Hematopoietic multipotent progenitor cell treated with erythropoietin and hydrocortisone succinate and interleukin-3 and kit ligand, for 4 days (in vitro differentiated cells): ENCODE results near the gene GPC5.
A peak's percentile ranks its signal among the peaks of the same experiment; 100 is the strongest.

Experiments
- DNase-seq: peaks from one replicate; pipeline ENCODE4 v3.0.0-alpha.2; 2015

GPC5 gene

DNA sequence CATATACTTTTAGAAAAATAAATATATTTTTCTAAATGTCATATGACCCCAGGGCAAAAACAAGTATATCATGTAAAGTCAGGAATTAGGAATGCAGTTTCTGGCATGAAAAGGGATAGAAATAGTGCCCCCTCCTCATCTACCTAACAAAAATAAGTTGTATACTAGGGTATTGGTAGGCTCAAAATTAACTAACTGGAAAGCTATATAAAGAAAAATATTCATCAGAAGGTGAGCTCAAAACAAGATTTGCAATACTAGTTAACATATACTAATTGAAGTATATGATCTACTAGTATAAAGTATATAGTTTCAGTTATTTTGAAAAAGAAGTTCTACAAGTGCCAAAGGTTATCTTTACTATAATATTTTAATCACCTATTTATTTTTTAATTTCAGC is 200.2 kb downstream of the GPC5 start:
- DNase-seq, result no peak

DNA sequence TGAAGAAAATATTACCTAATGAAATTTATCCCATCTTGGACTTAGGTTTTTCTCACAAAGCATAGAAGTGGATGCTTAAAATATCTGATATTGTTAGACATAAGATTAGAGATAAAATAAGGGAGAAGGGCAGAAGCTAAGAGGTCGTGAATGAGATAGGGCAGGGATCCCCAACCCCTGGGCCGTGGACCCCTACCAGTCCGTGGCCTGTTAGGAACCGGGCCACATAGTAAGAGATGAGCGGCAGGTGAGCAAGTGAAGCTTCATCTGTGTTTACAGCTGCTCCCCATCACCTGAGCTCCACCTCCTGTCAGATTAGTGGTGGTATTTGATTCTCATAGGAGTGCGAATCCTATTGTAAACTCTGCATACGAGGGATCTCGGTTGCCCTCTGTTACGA is 202.9 kb downstream of the GPC5 start:
- no peak for DNase-seq

DNA sequence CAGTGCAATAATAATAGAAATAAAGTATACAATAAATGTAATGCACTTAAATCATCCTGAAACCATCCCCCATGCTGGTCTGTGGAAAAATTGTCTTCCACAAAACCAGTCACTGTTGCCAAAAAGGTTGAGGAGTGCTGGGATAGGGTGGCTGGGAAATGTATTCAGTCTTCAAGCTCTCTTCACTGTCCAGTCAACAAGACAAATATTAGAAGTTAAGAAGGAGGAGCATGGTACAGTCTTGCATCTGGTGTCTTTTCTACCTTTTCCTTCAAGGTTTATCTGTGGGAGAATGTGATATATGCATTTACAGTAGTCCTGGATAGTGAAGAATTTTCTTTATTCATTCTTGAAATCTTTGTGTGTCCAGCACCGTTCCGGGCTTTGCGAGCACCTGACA is 203.4 kb downstream of the GPC5 start:
- no peak for DNase-seq

DNA sequence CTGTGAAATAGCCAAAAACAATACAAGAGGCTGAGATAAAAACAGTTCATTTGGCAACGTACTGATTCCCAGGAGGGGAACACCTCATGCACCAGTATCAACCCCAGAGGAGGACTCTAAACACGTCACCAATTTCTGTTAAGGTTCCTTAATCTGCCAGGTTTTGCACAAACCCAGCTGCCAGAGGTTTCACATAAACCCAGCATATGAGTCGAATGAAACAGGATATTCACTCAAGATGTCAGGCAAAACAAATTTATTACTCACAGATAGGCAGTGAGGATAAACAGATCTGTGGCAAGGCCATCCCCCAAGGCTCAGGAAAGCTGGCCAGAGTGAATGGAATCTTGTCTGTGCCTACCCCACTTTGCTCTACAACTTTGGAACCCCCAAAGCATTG is 210.9 kb downstream of the GPC5 start:
- DNase-seq, result no peak

DNA sequence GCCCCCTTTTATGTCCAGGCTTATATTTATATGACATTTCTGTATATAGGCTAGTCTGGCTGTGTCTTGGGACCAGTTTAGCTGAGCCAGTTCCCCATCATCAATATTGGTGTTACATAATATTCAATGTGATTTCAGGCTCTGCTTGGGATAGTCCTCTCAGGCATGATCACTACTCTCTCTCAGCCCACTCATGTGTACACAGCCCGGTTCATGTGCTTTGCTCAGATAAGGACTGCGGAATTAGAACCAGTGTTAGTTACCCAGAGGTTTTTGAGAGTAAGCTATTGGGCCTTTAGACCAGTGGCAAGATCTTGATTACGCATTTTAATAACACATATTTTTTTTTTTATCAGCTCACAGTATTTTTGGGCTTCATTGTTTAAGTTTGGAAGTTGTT is 219.9 kb downstream of the GPC5 start:
- DNase-seq, result no peak

DNA sequence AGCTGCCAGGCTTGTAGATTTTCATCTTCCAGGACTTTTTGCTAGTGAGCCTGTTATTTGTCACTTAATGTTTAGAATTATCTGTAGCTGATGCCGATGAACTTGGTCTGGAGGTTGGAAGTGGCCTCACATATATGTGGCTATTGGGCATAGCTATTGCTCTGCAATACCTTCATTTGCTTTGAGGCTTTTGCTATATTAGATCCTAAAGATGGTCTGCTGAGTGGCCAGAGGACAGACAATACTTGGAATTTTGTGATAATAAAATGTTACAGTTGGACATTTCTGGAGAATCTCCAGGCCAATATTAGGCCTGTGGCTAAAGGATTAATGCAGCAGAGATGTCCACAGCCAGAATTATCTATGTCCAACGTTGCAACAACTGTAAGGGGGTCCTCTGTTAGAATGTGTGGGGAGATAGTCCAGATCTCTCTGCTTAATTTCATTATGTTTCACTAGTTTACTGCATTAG is 222.3 kb downstream of the GPC5 start:
- DNase-seq, result no peak

DNA sequence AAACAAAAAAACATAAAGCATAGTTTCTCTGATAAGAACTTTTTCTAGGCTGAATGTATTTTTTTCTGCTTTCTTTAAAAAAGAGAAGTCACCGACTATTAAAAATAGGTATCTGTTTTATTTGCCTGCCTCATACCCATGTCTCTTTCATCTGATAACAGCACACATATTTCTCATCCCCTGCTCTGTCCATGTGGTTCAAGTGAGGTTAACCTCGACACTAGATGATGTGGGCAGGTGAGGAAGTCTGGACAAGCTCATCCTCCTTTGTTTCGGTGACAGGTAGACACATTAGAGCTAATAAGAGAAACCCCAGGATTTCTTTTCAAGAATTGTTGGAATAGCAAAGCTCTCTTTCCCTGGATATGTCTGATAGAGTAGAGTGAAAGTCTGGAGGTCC is 222.7 kb downstream of the GPC5 start:
- DNase-seq, result no peak

DNA sequence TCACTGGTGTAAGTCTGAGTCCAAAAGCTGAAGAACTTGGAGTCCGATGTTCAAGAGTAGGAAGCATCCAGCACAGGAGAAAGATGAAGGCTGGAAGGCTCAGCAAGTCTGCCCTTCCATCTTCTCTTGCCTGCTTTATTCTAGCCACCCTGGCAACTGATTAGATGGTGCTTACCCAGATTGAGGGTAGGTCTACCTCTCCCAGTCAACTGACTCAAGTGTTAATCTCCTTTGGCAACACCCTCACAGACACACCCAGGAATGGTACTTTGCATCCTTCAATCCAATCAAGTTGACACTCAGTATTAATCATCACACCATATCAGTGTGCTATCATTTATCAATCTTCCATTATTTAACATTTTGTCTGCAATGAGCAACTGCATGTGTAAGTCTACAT is 223.5 kb downstream of the GPC5 start:
- no peak for DNase-seq

DNA sequence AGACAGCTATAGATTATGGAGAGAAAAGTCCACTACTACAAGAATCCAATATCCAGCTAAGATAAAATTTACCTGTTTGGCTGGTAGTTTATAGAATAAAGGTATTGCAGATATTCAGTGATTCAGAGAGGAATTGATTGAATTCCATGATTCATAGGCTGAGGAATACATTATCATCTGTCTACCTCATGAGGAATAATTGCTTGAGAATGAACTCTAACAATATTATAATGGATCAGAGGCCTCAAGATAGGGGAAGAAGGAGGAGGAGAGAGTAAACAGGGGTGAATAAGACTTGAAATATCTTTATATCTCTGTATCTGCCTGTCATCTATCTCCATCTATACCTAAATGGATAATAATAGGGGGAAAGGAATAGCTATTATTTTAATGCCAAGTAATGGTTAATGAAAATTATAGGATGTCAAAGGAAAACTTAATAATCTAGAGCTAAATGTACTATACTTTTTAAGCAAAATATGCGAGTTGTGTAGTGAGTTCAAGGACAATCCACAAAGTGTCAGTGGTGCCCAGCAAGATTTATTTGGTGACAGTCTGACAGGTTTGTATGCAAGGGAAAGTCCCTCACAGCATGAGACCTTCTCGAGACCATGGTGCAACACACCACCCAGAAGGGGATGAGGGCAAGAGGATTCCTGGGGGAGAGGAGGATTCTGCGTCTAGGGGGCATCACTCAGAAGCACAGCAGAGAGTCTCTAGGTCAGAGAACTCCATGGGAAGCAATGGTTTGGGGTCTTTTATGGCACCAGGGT is 224.5 kb downstream of the GPC5 start:
- no peak for DNase-seq

DNA sequence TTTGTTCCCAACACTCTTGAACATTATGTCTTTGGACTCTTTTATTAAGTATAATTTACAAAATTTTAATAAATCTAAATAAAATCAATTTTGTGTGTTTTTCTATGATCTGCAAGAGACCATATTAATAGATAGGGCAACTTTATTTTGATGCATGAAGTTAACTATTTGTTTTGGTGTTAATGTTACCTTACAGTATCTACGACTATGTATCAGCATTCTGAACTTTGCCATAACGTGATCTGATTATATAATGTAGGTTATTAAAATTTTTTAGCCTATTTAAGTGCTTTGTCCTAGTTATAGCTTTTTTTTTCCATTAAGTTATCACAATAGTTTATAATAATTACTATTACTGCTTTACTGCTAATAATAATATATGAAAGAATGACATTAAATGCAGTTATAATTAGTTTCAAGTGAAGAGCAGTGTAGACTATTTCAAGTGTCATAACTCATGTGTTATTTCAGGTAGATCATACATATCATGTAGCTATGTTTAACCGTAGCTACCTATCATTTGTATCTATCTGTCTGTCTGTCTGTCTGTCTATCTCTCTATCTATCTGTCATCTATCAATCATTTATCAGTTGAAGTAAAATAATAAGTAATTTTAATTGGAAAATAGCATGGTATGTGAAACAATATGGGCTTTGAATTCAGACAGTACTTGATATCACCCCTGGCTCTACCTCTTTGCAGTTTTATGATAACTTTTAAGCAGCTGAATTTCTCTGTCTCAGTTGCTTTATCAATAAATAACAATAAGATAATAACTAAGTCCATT is 229.7 kb downstream of the GPC5 start:
- DNase-seq, result no peak

DNA sequence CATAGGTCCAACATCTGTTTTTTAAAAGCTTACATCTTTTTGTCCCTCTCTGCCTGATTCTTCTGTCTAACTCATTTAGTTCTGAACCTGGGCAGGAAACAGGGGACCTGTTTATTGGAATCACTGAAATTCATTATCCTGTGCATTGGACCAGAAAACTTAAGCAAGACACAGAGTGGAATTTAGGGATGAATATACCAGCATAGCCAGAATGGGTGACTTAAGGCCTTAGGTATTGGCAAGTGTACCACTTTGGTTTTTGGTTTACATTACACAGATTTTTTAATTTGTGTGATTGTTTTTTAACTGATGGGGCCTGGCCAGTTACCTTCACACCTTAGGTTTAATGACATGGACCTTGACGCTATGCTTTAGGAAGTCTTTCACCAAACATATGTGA is 232.5 kb downstream of the GPC5 start:
- DNase-seq, result no peak

DNA sequence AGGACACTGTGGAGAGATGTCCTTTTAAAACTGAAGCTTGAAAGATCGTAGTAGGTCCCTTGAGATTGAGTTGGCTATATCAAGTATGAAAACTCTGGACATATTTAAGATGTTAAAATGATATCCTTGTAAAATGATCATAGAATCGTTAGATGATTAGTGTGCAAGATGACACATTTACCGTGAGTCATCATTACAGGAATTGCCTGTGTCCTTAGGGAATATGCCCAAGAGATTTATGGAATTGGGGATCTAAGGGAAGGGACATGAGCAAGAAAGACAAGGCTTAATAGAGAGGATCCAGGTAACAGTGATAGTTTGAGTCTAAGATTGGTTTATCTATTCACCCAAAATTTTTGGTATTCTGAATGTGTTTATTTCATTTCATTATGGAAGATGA is 233.7 kb downstream of the GPC5 start:
- no peak for DNase-seq

DNA sequence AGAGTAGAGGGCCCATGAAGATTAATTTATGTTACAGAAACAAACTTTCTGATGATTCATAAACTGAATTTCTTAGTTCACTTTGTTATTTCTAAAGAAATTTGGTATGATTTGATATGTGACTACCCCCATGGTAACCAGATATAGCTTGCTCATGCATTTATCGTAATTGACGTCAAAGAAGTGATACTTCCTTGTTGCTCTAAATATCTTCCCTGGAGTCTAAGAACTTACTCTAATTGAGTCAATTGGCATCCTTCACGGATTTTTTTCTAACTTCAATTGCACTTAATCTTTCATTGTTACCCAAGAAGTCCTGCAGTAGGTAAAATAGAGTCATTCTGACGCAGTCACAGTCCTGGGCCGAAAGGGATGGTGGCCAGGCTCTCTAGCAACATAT is 240.9 kb downstream of the GPC5 start:
- DNase-seq, result no peak

DNA sequence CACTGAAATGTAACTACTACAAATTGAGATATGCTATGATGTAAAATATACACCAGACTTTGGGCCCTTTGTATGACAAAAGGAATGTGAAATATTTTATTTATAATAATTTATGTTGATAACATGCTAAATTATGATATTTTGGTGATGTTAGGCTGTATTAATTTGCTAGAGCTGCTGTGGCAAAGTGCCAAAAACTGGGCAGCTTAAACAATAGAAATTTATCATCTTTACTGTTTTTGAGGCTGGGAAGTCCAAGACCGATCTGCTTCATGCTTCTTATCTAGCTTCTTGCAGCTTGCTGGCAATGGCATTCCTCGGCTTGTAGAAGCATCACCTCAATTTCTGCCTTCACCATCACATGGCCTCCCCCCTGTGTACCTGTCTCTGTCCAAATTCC is 245.0 kb downstream of the GPC5 start:
- peak; percentile 1 for DNase-seq

DNA sequence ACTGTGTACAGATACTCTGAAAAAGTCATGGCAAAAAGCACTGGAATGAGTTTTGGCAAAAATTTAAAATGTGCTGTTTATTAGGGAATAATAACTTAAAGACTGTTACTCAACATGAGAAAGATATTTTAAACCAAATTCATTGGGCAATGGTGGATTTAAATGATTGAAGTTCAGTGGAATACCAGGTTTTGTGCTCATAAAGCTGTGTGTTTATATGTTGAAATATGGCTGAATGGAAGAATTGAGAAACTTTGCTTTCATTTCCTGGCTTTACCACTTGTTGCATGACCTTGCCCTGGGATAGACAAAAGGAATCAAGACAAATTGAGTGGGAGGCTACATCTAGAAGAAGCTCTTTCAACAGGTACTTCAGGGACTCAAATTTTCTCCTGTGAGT is 246.4 kb downstream of the GPC5 start:
- DNase-seq, result no peak

DNA sequence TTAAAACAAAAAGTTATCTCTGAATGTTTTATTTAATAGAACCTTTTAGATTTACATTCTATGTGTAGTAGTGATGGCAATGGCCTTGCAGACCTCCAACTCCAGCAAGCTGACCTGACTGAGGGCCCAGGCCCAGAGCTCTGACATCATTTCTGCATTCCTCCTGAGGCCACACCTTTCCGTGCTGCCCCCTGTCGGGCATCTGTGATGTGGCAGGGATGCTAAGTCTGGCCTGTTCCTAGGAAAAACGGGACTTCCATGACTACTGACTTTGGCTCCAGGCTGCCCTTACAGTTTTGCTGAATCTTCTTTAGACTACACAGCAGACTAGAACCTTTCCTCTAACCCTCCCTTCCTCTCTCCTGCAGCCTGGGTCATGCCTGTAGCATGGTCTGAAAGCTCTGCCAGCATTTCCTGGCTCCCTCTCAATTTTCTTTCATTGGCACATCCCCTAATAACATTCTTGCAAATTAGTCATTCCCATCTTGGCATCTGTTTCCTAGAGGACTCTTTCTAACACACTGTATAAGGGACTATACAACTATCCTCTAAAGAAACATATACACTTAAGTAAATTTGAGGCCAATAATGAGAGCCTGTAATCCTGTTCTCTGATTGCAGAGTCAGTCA is 249.1 kb downstream of the GPC5 start:
- DNase-seq, result peak; percentile 1

DNA sequence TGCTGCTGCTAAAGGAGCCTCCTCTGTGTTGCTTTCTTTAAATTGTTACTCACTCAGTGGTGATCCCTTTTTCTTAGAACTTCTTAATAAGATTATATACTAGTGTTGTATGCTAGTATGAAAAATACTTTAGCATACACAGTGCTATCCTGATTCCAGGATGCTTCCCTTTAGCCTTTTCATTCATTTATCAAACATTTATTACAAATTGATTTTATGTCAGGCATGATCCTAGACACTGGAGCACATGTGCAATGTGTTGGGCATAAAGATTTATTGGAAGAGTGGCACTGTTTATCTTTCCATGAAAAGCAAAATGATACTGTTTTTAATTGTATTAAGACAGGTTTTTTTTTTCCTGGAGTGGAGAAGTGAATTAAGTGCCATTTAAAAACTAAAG is 249.6 kb downstream of the GPC5 start:
- DNase-seq, result no peak

DNA sequence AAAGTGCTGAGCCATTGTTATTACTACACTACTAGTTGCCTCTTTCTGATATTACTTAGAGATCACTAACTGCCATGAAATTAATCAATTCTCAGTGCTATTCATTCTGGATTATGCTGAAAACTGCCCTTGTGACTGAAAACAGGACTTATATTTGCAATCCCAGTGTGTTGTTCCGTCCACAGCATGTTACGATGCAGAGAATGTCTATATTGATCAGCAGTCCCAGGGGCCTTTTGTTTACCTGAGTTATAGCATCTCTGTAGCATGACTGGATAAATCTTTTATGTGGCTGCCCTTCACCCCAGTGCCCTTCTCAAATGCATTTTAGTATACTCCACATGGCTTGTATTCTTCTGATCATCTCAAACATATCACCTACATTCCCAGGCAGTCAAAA is 251.0 kb downstream of the GPC5 start:
- no peak for DNase-seq

DNA sequence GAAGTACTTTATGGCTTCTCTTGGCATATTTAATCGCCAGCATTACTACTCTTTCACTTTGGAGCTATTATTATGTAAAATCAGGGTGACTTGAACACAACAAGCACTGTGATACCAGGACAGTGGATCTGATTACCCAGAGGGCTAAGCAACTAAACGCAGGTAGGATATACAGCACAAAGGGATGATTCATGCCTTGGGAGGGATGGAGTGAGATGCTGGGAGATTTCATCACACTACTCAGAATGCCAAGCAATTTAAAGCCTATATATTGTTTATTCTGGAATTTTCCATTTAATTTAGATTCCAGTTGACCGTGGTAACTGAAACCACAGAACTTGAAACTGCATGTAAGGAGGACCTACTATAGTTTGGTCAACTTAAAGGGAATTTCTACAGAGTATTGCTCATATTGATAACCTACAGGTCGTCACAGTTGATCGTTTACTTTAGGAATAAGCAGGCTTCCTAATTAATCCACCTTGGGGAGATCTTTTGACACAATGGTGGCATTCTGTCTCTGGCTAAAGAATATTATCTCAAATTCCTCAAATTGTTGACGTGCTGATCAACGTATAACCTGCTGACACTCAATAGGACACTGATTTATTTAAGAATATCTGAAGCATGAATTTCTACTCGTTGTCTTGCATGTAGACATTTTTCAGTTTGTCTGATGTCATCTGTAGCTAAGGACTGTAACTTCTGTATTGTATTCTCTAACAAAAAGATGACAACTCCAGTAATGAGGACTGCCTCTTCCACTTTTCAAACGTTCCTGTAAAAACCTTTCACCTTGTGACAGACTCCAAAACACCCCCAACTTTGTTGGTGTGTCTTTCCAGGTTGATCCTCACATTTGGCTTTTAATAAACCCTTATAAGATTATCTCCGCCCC is 254.2 kb downstream of the GPC5 start:
- DNase-seq, result no peak

DNA sequence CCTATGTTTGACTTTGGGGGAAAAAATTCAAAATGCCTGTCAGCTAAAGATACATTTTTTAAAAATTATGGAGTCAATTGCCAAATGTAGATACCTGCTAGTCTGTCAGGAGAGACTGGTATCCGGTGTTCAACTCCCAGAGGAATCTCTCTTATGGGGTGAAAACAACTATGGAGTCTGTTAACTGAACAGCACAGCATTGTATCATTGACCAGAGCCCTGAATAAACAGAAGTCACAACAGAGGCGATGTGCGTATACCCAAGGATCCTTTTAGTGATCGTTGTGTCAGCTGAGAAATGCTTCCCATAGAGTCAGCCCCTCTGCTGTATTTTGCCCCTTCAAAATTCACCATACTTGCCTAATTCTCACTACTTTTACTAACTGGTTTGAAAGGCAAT is 257.3 kb downstream of the GPC5 start:
- DNase-seq, result no peak

DNA sequence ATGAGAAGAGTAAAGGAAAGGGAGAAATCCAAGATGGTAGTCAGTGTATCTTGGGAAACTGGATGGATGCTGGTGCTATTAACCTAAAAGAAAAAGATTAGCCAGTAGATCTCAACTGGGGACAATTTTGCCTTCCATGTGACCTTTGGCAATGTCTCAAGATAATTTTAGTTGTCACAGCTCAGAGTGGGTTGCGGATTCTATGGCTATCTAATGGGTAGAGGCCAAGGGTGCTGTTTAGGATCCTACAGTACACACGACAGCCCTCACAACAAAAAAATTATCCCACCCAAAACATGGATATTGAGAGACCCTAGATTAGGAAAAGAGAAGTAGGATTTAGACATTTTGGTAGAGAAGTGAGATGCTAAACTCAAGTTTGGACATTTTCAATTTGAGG is 258.9 kb downstream of the GPC5 start:
- no peak for DNase-seq

DNA sequence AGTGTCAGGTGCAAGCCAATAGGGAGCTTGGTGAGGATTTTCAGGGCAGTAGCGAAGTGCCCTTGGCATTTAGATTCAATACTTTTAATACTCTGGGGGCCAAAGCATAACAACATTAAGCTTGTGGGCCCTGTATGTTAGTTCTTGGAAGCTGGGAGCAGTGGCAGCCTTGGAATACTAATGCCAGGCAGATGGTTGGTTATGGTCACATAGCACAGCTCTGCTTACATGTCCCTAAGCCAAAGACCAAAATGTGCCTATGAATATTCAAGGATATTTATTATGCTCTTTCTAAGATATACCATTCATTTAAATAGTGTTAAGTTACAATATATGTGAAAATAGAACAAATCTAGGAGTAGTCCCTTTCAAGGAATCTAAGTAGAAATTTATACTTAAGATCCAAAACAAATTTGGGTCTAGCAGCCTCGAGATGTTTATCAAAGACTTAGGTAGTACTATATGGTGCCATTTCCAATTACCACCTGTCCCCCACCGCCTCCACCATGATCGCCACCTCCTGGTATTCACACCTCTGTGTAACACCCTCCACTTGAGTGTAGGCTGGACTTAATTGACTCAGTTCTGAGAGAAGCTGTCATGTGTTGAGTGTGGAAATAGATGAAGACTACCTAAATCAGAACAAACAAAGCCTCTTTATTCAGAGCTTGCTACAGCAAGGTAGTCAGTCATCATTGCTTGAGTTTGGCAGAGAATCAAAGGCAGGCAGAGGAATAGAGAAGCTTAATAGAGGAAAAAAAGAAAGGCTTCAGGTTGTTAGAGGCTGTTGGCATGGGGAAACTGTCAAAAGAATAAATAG is 261.0 kb downstream of the GPC5 start:
- no peak for DNase-seq
